ENCODE results near the gene SNW1.

DNA sequence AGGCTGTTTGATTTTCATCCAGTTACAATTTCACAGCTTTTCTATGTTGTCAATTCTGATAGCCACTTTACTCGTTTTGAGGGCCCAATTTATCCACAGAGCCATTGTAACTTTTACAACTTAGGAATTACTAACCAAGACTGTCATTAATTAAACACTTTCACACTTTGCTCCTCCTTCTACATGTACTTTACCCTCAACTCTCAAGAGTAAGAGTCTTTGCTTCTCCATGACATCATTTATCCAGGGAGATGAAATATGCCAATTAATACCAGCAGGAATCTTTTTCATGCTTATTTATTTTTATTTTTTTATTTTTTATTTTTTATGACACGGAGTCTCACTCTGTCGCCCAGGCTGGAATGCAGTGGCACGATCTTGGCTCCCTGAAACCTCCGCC lies 39.5 kb downstream of the SNW1 start:
- TF ChIP-seq, protein P1, sequence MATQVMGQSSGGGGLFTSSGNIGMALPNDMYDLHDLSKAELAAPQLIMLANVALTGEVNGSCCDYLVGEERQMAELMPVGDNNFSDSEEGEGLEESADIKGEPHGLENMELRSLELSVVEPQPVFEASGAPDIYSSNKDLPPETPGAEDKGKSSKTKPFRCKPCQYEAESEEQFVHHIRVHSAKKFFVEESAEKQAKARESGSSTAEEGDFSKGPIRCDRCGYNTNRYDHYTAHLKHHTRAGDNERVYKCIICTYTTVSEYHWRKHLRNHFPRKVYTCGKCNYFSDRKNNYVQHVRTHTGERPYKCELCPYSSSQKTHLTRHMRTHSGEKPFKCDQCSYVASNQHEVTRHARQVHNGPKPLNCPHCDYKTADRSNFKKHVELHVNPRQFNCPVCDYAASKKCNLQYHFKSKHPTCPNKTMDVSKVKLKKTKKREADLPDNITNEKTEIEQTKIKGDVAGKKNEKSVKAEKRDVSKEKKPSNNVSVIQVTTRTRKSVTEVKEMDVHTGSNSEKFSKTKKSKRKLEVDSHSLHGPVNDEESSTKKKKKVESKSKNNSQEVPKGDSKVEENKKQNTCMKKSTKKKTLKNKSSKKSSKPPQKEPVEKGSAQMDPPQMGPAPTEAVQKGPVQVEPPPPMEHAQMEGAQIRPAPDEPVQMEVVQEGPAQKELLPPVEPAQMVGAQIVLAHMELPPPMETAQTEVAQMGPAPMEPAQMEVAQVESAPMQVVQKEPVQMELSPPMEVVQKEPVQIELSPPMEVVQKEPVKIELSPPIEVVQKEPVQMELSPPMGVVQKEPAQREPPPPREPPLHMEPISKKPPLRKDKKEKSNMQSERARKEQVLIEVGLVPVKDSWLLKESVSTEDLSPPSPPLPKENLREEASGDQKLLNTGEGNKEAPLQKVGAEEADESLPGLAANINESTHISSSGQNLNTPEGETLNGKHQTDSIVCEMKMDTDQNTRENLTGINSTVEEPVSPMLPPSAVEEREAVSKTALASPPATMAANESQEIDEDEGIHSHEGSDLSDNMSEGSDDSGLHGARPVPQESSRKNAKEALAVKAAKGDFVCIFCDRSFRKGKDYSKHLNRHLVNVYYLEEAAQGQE (IDR thresholded peaks at IDR 0.05; ENCODE audit: insufficient read depth in 1 of 2, low read depth in 2 of 2, low read length in 2 of 2): no peak
- TF ChIP-seq FOXP2 (optimal IDR thresholded peaks at IDR 0.05; ENCODE audit: borderline replicate concordance, extremely low read depth, extremely low read length, insufficient read depth) (no peak), POLR2AphosphoS5 (IDR thresholded peaks at IDR 0.05; ENCODE audit: low read depth, low read length) (no peak), TAF1 (IDR thresholded peaks at IDR 0.05; ENCODE audit: borderline replicate concordance, insufficient read depth, low read length) (no peak)
